Measurements from ENCODE around the gene NAV3. TPM values are rescaled to one million over a fixed set of nuclear protein-coding genes. Genes with fewer than 3 reads are reported as not detected.

The NAV3 gene
- total RNA-seq, 1 donor from 2014 or later, result 5.0 TPM

DNA sequence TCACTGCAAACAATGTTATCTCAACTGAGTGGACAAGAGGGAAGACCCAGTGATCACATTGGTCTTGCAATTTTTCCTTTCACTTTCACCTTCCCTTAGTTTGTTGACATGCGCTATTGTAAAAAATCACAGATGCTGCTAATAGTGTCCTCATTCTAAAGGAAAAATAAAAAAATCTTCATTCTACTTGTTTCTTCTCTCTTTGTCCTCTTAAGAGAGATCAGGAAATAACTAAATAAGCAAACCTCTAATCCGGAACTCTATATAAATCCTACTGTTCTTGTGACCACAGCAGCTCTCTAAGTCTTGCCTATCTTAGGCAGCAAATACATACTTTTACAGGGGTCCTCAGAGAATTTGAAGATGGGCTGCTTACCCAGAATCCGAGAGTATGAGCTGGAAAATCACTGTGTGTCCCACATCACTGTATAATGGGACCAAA, 257.7 kb downstream of the NAV3 start:
- H3K27ac Mint-ChIP-seq (ENCODE audit: unreplicated experiment), result no peak overlapping the region
- TF ChIP-seq, protein P1, sequence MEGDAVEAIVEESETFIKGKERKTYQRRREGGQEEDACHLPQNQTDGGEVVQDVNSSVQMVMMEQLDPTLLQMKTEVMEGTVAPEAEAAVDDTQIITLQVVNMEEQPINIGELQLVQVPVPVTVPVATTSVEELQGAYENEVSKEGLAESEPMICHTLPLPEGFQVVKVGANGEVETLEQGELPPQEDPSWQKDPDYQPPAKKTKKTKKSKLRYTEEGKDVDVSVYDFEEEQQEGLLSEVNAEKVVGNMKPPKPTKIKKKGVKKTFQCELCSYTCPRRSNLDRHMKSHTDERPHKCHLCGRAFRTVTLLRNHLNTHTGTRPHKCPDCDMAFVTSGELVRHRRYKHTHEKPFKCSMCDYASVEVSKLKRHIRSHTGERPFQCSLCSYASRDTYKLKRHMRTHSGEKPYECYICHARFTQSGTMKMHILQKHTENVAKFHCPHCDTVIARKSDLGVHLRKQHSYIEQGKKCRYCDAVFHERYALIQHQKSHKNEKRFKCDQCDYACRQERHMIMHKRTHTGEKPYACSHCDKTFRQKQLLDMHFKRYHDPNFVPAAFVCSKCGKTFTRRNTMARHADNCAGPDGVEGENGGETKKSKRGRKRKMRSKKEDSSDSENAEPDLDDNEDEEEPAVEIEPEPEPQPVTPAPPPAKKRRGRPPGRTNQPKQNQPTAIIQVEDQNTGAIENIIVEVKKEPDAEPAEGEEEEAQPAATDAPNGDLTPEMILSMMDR (conservative IDR thresholded peaks at IDR 0.05), result no peak
- H3K27me3 Mint-ChIP-seq (ENCODE audit: low read depth), result no peaks in the 10 kb centered on the region
- H3K4me1 Mint-ChIP-seq, result no peaks in the 10 kb centered on the region
- no peak overlapping the region for H3K4me3 Mint-ChIP-seq
- peaks cover 3% of the 10 kb centered on the region for H3K36me3 Mint-ChIP-seq (ENCODE audit: low read depth)
- DNase-seq (ENCODE audit: low read depth, low spot score), result no peak
- peaks cover 6% of the 10 kb centered on the region for H3K9me3 Mint-ChIP-seq

DNA sequence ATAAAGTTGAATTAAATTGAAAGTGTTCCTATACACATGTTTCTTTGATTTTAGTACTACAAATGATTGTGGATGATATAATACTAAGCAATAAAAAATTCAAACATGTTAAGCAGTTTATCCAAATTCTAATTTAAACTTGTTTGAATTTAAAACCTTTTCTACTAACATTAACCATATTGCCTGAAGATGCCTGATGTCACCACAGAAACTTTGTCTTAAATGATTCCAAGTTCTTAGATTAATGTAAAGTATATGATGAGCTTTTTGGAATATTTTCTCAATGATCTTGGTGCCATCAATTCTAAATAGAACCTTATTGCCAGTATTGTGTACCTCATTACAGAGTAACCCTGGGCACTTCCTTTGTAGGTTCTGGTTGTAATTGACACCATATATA, 259.6 kb downstream of the NAV3 start:
- Mint-ChIP-seq H3K27me3 (ENCODE audit: low read depth) (no peaks in the 10 kb centered on the region), H3K4me3 (no peak overlapping the region)
- no peak for DNase-seq (ENCODE audit: low read depth, low spot score)

GRCh38 chr12:78095623-78096022, 264.9 kb downstream of the NAV3 start:
- no peak for DNase-seq (ENCODE audit: low read depth, low spot score)
- Mint-ChIP-seq H3K4me1 (no peaks in the 10 kb centered on the region), H3K36me3 (ENCODE audit: low read depth) (peaks cover 3% of the 10 kb centered on the region), H3K4me3 (no peak overlapping the region), H3K9me3 (peaks cover 6% of the 10 kb centered on the region), H3K27me3 (ENCODE audit: low read depth) (no peaks in the 10 kb centered on the region), H3K27ac (ENCODE audit: unreplicated experiment) (no peak overlapping the region)
- TF ChIP-seq, protein P1 (conservative IDR thresholded peaks at IDR 0.05), result no peak

More for the DNA sequence above, 259.6 kb downstream of the NAV3 start:
- Mint-ChIP-seq H3K36me3 (ENCODE audit: low read depth) (peaks cover 3% of the 10 kb centered on the region), H3K9me3 (peaks cover 6% of the 10 kb centered on the region), H3K27ac (ENCODE audit: unreplicated experiment) (no peak overlapping the region), H3K4me1 (no peaks in the 10 kb centered on the region)
- TF ChIP-seq, protein P1 (conservative IDR thresholded peaks at IDR 0.05), result no peak

DNA sequence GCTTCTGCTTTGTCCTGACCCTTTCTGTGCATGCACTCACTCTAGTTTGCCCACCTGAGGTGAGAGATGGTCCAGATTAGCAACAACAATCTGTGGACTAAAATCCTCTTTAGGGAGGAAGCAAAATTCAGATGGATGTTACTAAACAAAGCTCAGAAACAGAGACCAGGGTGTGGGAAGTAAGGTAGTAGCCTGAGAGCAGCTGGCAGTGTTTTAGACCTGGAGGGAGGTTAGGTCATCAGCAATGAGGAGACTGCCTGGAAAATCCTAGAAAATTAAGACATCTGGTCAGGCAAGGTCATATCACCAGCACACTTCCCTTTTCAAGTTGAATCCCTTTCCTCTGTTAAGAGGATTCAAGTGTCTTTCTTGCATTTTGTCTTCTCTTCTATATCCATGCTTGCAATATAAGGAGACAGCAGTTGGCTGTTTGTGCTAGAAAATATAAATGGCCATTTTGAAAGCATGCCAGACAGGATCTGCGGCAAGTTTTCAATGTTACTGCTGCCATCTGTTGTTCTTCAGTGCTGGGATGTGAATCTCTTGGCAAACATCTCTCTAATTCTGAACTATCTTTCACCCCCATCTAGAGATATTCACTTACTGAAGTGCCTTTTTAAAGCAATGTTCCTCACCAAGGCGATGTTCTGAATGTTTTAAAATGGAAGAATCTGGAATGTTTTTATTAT, 266.4 kb downstream of the NAV3 start:
- DNase-seq (ENCODE audit: low read depth, low spot score), result no peak
- TF ChIP-seq, protein P1 (conservative IDR thresholded peaks at IDR 0.05), result no peak
- Mint-ChIP-seq H3K9me3 (peaks cover 3% of the 10 kb centered on the region), H3K27ac (ENCODE audit: unreplicated experiment) (no peak overlapping the region), H3K4me1 (no peaks in the 10 kb centered on the region), H3K27me3 (ENCODE audit: low read depth) (no peaks in the 10 kb centered on the region), H3K4me3 (no peak overlapping the region), H3K36me3 (ENCODE audit: low read depth) (no peaks in the 10 kb centered on the region)

DNA sequence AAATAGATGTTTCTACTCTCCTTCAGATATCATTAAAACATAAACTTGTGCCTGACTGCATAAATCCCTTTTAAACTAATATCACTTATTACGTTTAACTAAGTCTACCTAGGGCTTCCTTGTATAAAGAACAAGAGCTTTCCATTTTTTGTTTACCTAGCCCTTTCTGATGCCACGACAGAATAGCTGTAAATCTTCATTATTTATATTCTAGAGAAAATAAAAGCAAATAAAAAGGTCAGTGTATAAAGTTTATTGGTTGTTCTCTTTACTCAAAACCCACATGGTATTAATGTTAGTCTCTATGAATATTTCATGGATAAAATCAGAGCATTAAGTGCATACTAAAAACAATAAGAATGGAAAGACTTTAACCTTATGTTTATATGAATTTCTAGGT, 269.1 kb downstream of the NAV3 start:
- Mint-ChIP-seq H3K9me3 (no peaks in the 10 kb centered on the region), H3K27me3 (ENCODE audit: low read depth) (no peaks in the 10 kb centered on the region)
- TF ChIP-seq, protein P1 (conservative IDR thresholded peaks at IDR 0.05), result no peak

More for the DNA sequence above, 269.1 kb downstream of the NAV3 start:
- no peaks in the 10 kb centered on the region for H3K4me1 Mint-ChIP-seq
- no peak overlapping the region for H3K4me3 Mint-ChIP-seq
- H3K36me3 Mint-ChIP-seq (ENCODE audit: low read depth), result no peaks in the 10 kb centered on the region
- no peak overlapping the region for H3K27ac Mint-ChIP-seq (ENCODE audit: unreplicated experiment)
- no peak for DNase-seq (ENCODE audit: low read depth, low spot score)

Data from neural crest cell (in vitro differentiated cells).